MV-4-11 (cell line): ENCODE measurements around the gene NAA80.
"Not testable (repeated sequence)": the region's sequence is repeated elsewhere in the genome, so short reads cannot be mapped to it uniquely, and the experiment has no call there.

ENCODE experiments used
- DNase-seq: peaks from one replicate; lab custom pipeline; 2025; lab: John Stamatoyannopoulos, UW

NAA80 gene

DNA sequence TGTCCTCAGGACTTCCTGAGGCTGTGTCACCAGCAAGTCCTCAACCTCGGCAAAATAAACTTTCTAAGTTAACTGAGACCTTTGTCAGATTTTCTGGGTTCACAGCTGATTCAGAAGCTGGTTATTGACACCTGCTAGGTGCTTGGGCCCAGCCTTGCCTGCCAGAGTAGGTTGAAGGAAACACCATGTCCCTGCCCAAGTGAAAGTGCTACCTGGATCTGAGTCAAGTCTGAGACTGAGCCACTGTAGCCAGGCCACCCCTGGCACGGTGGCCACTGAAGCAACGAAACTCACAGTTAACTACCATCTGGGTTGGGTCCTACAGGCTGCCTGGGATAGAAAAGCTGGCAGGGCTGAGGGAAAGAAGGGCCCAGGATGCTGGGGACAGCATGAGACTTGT is 15.1 kb upstream of the NAA80 start:
- DNase-seq: no peak

DNA sequence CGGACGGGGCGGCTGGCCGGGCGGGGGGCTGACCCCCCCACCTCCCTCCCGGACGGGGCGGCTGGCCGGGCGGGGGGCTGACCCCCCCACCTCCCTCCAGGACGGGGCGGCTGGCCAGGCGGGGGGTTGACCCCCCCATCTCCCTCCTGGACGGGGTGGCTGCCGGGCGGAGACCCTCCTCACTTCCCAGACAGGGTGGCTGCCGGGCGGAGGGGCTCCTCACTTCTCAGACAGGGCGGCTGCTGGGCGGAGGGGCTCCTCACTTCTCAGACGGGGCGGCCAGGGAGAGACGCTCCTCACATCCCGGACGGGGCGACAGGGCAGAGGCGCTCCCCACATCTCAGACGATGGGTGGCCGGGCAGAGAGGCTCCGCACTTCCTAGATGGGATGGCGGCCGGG is 12.8 kb upstream of the NAA80 start:
- DNase-seq: not testable (repeated sequence)

DNA sequence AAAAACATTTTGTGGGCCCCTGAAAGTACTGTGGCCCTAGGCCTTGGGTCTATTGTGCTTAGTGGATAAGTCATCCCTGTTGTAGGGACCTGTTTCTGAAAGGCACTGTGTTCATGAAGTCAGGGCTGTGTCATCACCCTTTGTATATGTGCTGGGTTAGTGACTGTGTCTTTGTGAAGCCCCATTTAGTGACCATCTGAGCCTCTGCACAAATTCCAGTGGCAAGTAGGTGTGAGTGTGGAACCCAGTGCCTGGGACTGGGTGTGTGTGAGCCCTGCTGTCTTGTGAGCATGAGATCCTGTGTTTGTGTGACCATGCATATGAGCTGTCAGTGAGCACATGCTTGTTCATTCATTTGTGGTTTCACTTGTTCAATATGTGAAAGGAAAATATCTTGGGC is 5.4 kb upstream of the NAA80 start:
- DNase-seq: no peak

DNA sequence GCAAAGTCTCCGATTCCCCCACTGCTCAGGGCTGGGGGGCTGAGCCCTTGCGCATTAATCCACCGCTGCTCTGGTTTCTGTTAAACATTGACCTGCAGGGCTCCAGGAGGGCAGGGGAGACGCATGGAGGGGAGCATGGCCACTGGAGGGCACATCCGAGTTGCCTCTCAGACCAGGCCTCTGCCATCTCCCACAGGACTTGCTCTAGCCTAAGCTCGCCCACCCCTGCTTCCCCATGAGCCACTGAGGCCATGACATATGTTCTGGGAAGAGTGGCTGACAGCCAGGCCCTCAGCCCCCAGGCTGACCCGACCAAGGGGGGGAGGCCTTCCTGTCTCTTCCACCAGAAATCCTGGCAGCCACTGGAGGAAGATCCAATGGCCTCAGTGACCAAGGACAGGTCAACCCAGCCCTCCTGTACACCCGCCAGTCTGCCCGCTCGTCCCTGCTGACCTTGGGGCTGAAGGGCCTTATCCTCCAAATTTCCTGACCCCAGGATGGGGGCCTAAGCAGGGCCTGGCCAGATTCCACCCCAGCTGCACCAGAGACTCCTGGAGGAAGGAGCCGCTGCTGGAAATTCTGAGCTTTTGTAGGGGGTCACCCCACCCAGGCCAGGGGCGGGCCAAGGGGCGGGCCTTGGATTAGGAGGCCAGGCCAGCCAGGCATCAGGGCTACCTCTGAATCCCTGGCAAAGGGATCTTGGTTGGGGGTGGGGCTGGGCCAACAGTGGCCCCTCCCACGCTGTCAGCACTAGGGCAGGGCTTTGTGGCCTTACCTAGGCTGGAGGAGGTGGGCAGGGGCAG is 4.0 kb upstream of the NAA80 start, which contains the start of gene HYAL1:
Gene HYAL1, minus strand, starts transcription at position 562 of the 803 bp plus-strand sequence. CDS start 618 bp downstream, outside the sequence.
- DNase-seq: no peak

DNA sequence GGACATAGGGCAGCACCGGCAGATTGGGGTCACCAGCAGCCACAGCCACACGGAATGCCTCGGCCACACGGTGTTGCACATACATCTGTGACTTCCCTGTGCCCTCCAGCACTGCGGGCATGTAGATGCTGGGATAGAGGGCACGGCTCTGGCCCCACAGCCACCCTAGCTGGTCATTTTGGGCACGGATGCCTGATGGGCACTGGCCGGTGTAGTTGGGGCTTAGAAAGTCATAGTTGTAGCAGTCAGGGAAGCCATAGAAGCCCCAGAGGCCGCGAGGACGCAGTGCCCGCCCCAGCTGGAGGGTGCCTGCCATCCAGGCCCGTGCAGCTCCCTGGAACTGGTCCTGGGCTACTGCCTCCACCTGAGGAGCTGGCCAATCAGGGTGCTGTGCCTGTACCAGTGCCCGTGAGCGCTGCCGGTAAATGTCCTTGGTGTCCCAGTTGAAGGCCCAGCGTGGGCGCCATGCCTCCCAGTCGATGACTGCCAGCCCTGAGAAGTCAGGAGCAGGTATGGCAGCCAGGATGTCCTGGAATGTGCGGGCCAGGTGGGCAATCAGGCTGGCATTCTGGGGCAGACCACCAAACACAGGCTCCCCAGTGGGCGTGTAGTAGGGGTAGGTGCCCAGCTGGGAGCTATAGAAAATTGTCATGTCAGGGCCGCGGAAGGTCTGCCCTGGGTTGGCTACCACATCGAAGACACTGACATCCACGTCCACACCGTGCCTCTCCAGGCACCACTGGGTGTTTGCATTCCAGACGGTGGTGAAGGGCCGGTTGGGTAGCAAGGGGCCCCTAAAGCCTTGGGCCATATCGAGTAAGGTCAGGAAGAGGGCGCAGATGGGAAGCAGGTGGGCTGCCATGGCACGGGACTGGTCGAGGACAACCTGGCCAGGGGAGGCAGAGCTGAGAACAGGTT is 3.1 kb upstream of the NAA80 start:
- DNase-seq: no peak

- no peak for DNase-seq
Observed at GRCh38 chr3:50300681-50301254, 1.6 kb upstream of the NAA80 start.

GRCh38 chr3:50299929-50300680 is 900 bp upstream of the NAA80 start:
- DNase-seq: peak; percentile 92

- DNase-seq: no peak
Observed at GRCh38 chr3:50299638-50299928, 378 bp upstream of the NAA80 start.

GRCh38 chr3:50297896-50298725 is 1.1 kb downstream of the NAA80 start:
- peak; percentile 58 for DNase-seq

- no peak for DNase-seq
Observed at GRCh38 chr3:50297384-50297775, 1.8 kb downstream of the NAA80 start.

DNA sequence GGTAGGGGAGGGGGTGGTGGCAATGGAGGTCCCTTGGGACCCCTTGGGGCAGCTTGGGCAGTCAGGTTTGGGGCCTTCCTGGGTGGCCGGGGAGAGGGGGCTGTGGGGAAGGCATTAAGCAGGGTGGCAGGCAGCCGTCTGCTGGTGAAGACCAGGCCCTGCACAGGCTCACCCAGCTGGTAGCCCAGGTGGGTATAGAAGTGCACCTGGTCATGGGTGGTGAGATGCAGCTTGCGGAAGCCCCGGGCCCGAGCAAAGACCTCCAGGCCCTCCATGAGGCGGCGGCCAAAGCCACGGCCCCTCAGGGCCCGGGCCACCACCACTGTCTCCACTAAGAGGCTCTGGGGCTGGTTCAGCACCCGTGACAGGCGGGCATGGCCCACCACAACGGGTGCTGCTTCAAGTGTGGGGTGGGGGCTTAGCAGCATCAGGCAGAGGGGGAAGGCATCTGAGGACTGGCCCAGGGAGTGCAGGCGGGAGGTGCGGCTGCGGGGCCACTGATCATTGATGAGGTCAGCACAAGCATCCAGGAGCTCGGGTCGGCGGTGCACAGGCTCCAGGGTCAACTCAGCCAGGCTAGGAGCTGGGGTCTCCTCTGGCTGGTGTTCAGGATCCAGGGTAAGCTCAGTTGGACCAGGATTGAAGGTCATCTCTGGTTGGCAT is 2.4 kb downstream of the NAA80 start:
- no peak for DNase-seq

DNA sequence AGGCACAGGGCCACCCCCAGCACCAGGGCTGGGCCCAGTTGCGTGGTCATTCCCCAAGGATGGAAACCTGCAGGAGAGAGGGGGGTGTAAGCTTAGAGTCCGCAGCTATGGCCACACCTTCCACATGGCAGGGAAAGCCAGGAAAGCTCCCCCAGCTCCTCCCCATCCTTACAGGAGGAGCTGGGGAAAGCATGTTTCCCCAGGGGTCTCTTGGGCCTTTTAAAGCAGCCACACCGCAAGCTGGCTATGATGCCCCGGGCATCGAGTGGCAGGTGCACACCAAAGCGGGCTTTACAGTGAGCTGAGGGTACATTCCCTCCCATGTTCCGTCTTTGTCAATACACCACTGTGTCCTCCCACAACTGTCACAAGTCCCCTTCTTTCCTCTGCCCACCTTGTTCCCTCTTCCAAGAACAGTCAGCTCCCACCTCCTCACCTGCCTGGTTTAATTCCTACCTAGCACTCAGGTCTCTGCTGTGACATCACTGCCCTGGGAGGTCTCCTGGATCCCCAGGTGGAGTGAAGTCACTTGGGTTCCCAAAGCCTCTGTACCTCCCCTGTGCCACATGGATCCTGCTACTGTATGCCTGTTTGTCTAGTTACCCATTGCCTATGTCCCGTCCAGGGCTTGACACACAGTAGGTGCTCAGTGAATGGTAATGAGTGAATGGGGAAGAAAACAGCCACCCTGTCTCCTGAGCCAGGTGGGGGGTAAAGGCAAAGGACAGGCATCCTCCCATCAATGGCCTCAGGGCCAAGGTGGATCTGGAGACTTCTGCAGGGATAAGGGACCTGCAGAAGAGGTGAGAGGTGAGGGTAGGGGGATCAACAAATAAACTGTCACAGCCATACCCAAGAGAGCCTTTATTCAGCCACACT is 3.4 kb downstream of the NAA80 start:
- no peak for DNase-seq

DNA sequence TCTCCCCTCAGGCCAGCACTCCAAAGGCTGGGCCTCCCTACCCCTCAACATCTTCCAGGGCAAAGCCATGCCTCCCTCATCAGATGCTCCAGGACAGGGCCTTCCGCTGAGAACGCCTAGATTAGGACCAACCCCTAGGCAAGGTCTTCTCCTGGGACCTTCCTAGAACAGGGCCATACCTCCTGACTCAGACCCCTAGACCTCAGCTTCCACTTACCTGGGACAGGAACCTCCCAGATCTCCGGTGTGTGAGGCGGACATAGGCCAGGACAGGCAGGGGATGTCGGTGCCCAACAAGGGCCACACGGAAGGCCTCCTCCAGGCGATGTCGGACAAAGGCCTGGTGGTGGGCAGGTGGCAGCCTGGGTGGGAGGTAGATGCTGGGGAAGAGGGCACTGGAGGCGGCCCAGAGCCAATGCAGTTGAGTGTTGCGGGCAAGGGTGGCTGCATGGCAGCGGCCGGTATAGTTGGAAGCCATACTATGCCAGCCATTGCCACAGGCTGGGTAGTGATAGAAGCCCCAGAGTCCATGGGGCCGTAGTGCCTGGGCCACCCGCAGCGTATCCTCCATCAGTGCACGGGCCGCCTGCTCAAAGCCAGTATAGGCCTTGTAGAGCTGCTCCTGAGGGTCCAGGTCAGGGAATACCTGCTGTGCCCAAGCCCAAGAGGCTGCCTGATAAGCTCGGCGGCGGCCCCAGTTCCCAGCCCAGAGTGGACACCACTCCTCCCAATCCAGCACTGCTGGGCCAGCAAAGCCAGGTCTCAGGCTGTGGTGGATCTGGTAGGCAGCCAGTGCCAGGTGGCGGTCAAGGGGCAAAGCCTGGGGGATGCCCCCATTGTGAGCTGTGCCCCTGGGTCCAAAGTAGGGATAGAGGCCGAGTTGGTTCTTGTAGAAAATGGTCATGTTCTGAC is 4.5 kb downstream of the NAA80 start:
- no peak for DNase-seq

- DNase-seq: no peak
Observed at GRCh38 chr3:50294089-50294488, 5.1 kb downstream of the NAA80 start.

DNA sequence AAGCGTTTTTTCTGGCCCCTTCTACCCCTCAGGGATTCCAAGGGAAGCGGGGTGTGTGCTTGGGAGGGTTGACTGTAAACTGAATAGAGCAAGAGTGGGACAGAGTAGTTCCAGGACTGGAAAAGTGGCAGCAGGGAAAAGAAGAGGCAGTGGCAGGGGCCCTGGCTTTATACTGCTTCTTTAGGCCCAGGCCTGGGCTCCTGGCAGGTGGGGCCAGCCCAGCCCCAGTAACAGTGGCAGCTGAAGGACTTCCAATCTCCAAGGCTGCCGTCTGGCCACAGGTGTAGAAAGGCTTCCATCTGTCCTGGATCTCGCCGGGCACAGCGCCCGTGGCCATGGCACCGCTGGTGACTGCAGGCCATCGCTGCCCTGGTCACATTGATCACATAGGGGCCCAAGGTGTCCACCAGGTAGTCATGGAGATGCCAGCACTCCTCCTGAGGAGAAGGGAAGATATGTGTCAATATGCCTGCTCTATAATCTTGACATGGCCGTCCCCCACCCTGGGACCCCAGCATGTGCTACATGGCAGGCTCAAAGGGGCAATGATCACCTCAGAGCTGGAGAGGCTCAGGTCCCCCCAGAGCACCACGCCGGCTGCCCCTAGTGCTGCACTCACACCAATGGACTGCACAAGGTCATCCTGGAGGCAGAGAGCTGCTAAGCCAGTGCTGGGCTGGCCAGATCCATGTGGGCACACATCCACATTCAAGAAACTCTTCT is 6.0 kb downstream of the NAA80 start:
- DNase-seq: no peak

DNA sequence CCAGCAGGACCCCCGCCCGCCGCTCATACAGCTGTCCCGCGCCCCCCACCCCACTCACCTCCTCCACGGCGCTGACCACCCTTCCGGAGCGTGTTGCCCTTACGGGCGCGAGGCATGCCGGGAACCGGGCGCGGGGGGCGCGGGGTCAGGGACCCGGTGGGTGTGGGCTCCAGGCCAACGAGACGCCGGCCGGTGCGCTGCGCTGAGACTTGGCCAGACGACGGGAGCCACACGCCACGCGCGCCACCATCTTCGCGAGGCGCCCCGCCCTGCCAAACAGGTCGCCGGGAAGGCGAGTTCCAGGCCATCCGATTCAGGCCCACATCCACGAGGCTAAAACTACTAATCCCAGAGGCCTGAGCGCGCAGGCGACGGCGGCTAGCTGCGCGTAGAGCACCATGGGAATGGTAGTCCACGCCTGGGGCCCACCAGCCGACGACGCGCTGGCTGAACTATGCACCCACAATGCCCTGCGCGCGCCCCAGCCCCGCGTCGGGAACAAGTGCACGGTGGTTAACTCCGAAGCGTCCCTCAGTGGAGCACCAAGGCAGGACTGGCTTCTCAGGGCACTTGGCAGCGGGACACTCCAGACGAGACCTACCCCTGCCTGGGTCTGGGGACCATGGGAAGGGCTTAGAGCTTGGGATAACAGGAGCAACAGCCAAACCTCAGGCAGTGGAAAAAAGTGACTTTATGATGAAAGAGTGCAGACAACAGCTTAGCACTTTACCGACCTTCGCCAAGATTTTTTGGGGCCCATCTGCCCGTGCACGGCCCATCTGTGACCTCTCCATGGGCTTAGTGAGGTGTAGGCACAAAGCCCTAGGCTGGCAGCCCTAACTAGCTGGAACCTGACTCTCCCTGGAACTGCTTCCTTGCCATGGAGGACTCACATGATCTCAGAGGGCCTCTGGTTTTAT is 6.8 kb downstream of the NAA80 start, which contains the start of gene IFRD2:
Gene IFRD2, minus strand, starts transcription at position 271 of the 920 bp plus-strand sequence. Its CDS starts 155 bp downstream, at position 116.
- peak; percentile 97 for DNase-seq
